GM13976 (cell line): Measurements from ENCODE around the gene PRKCA.
"Not testable (repeated sequence)": the region's sequence is repeated elsewhere in the genome, so short reads cannot be mapped to it uniquely, and the experiment has no call there.

ENCODE experiments used
- DNase-seq: peaks from one replicate; pipeline ENCODE4 v3.0.0; 2012; ENCODE audit warnings: low spot score
- CTCF ChIP-seq: IDR thresholded peaks from 2 replicates; pipeline ENCODE4 v1.5.1; 2012; ENCODE audit warnings: borderline replicate concordance, mild to moderate bottlenecking; ENCODE audit not compliant: insufficient read depth; ENCODE audit errors: extremely low read depth, missing control alignments, control extremely low read depth
- in situ Hi-C: fragments of 300-500 bp; cut with MboI; formaldehyde crosslinking; loops from one replicate; pipeline ENCODE4 v1.12.0; 2022; ENCODE audit warnings: low sequenced_read_pairs, mixed read lengths, inconsistent platforms; ENCODE audit not compliant: unreplicated experiment

PRKCA gene

GRCh38 chr17:66354981-66355380, 52.6 kb downstream of the PRKCA start:
- no peak for TF ChIP-seq CTCF
- in situ Hi-C loops = no loop called here

DNA sequence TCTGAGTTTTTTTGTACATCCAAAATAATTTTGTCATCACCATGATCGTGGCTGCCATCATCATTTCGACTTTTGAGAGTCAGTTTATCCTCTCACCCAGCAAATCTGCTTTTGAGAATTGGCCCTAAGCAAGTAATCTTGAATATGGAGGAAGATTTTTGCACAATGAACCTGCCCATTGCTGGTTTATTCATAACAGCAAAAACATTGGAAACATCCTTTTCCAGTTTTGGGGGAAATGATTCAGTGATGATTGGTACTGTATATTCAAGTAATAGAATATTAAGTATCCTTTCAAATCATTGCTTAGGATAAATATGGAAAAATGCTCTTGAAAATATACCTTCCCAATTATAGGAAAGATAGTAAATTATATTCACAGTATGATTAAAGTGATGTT, 53.1 kb downstream of the PRKCA start:
- no peak for DNase-seq
- no peak for TF ChIP-seq CTCF
- in situ Hi-C loops = no loop called here

More at GRCh38 chr17:66354981-66355380, 52.6 kb downstream of the PRKCA start:
- DNase-seq = no peak

- TF ChIP-seq CTCF = no peak
- DNase-seq = no peak
- in situ Hi-C loops = no loop called here
These were observed 54.6 kb downstream of the PRKCA start for GRCh38 chr17:66357037-66357436.

DNA sequence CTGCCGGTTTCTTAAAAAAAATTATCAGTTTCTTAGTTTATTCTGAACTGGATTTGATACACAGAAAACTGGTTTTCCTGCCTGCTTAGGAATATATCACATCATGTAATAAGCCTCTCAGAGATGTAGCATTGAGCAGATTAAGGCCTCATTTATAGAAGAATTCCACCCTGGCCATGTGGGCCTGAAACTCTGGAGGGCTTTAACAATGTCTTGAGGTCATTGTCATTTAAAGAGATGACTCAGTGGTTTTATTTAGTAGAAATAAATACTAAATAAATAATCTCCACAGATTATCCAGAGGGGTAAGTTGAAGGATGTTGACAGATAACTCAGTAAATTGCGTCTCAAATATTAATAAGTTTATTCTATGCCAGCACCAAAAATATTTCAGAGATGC, 56.9 kb downstream of the PRKCA start:
- in situ Hi-C loops = no loop called here
- DNase-seq = no peak
- TF ChIP-seq CTCF = no peak

DNA sequence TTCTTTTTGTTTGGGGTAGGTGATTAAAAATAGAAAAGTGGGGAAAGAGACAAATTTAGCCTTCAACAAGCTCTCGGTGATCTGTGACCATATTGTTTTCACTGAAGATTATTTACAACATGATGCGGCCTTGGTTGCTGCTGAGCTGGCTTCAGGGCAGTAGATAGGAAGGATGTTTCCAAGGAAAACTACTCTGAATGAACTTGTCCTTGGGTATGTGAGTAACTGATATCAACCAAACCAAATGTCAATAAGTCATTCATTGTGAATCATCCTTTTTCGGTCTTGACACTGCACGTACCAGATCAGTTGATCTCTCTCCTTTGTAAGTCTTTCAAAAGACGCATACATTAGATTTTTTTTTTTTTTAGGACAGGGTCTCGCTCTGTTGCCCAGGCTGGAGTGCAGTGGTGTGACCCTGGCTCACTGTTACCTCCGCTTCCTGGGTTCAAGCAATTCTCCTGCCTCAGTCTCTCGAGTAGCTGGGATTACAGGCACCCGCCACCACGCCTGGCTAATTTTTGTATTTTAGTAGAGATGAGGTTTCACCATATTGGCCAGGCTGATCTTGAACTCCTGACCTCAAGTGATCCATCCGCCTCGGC, 58.6 kb downstream of the PRKCA start:
- in situ Hi-C loops, DNase-seq: not testable (repeated sequence)

DNA sequence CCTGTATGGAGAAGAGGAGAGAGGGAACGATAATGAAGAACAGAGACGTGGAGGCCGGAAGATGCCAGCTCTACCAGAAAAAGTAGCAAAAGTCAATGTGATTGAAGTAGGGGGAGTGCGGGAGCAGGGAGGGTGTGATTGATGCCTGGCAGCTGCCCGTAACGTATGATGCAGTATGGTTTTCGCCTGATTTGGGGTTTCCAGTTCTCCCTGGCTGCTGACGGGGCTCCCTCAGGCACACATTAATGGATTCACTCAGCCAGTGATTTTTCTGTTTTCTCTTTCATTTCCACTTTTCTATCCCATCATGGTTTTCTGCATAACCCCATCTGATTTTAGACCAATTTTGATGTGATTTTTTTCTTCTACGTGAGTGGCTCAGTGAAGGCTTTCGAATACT, 62.1 kb downstream of the PRKCA start:
- in situ Hi-C loops = no loop called here
- DNase-seq = no peak

More for the DNA sequence above, 62.1 kb downstream of the PRKCA start:
- TF ChIP-seq CTCF = no peak
